Measurements from ENCODE around the gene HHIP.

DNA sequence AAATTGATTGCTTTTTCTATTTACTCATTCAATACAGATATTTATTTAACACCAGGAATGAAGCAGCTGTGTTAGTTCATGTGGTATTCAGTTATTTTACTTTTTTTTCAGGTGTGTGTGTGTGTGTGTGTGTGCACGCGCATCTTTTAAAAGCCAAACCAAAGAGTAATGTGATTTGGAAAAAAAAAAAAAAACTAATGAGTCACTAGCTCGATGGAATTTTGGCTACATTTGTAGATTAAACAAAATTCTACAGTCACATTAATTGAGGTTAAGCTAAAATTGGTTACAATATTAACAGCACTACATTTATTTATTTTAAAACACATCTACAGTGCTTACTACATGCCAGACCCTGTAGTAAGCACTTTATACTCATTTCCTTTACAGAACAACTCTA, 66.8 kb downstream of the HHIP start:
- TF ChIP-seq ESRRG (CRISPR knock-in tag; IDR thresholded peaks at IDR 0.05): no peak
- TF ChIP-seq, protein P1, sequence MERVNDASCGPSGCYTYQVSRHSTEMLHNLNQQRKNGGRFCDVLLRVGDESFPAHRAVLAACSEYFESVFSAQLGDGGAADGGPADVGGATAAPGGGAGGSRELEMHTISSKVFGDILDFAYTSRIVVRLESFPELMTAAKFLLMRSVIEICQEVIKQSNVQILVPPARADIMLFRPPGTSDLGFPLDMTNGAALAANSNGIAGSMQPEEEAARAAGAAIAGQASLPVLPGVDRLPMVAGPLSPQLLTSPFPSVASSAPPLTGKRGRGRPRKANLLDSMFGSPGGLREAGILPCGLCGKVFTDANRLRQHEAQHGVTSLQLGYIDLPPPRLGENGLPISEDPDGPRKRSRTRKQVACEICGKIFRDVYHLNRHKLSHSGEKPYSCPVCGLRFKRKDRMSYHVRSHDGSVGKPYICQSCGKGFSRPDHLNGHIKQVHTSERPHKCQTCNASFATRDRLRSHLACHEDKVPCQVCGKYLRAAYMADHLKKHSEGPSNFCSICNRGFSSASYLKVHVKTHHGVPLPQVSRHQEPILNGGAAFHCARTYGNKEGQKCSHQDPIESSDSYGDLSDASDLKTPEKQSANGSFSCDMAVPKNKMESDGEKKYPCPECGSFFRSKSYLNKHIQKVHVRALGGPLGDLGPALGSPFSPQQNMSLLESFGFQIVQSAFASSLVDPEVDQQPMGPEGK (CRISPR knock-in tag; IDR thresholded peaks at IDR 0.05; ENCODE audit: borderline replicate concordance): no peak
- TF ChIP-seq ZFP3 (CRISPR knock-in tag; IDR thresholded peaks at IDR 0.05): no peak
- no peak for TF ChIP-seq ZNF565 (CRISPR knock-in tag; conservative IDR thresholded peaks at IDR 0.05; ENCODE audit: low read depth)
- TF ChIP-seq CSDC2 (CRISPR knock-in tag; IDR thresholded peaks at IDR 0.05): no peak
- TF ChIP-seq, protein P2, sequence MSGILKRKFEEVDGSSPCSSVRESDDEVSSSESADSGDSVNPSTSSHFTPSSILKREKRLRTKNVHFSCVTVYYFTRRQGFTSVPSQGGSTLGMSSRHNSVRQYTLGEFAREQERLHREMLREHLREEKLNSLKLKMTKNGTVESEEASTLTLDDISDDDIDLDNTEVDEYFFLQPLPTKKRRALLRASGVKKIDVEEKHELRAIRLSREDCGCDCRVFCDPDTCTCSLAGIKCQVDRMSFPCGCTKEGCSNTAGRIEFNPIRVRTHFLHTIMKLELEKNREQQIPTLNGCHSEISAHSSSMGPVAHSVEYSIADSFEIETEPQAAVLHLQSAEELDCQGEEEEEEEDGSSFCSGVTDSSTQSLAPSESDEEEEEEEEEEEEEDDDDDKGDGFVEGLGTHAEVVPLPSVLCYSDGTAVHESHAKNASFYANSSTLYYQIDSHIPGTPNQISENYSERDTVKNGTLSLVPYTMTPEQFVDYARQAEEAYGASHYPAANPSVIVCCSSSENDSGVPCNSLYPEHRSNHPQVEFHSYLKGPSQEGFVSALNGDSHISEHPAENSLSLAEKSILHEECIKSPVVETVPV (CRISPR knock-in tag; IDR thresholded peaks at IDR 0.05): no peak
- TF ChIP-seq, protein P3, sequence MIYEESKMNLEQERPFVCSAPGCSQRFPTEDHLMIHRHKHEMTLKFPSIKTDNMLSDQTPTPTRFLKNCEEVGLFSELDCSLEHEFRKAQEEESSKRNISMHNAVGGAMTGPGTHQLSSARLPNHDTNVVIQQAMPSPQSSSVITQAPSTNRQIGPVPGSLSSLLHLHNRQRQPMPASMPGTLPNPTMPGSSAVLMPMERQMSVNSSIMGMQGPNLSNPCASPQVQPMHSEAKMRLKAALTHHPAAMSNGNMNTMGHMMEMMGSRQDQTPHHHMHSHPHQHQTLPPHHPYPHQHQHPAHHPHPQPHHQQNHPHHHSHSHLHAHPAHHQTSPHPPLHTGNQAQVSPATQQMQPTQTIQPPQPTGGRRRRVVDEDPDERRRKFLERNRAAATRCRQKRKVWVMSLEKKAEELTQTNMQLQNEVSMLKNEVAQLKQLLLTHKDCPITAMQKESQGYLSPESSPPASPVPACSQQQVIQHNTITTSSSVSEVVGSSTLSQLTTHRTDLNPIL (CRISPR knock-in tag; IDR thresholded peaks at IDR 0.05; ENCODE audit: low read depth): no peak
- TF ChIP-seq ZNF70 (CRISPR knock-in tag; IDR thresholded peaks at IDR 0.05): no peak
- TF ChIP-seq, protein P4, sequence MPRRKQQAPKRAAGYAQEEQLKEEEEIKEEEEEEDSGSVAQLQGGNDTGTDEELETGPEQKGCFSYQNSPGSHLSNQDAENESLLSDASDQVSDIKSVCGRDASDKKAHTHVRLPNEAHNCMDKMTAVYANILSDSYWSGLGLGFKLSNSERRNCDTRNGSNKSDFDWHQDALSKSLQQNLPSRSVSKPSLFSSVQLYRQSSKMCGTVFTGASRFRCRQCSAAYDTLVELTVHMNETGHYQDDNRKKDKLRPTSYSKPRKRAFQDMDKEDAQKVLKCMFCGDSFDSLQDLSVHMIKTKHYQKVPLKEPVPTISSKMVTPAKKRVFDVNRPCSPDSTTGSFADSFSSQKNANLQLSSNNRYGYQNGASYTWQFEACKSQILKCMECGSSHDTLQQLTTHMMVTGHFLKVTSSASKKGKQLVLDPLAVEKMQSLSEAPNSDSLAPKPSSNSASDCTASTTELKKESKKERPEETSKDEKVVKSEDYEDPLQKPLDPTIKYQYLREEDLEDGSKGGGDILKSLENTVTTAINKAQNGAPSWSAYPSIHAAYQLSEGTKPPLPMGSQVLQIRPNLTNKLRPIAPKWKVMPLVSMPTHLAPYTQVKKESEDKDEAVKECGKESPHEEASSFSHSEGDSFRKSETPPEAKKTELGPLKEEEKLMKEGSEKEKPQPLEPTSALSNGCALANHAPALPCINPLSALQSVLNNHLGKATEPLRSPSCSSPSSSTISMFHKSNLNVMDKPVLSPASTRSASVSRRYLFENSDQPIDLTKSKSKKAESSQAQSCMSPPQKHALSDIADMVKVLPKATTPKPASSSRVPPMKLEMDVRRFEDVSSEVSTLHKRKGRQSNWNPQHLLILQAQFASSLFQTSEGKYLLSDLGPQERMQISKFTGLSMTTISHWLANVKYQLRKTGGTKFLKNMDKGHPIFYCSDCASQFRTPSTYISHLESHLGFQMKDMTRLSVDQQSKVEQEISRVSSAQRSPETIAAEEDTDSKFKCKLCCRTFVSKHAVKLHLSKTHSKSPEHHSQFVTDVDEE (CRISPR knock-in tag; IDR thresholded peaks at IDR 0.05): no peak
- TF ChIP-seq ZNF8 (CRISPR knock-in tag; IDR thresholded peaks at IDR 0.05): no peak
- TF ChIP-seq ZFP30 (CRISPR knock-in tag; IDR thresholded peaks at IDR 0.05): no peak
- TF ChIP-seq SNAI2 (CRISPR knock-in tag; IDR thresholded peaks at IDR 0.05): no peak
- TF ChIP-seq ARNTL (CRISPR knock-in tag; IDR thresholded peaks at IDR 0.05; ENCODE audit: borderline replicate concordance, low read depth): no peak
- no peak for TF ChIP-seq ISL1 (CRISPR knock-in tag; IDR thresholded peaks at IDR 0.05)
